Measurements from ENCODE around the gene EVX1. TPM values are rescaled to one million over a fixed set of nuclear protein-coding genes. Genes with fewer than 3 reads are reported as not detected.

EVX1 gene
- total and polyA plus RNA-seq, 2 of the 8 experiments (the other 6 are each of a cell fraction or from before 2014, with no cell fraction given), result not detected

- TF ChIP-seq CHD7 (IDR thresholded peaks at IDR 0.05; ENCODE audit: insufficient replicate concordance, low read length) (no peak), TBP (IDR thresholded peaks at IDR 0.05; ENCODE audit: low read depth, low read length) (no peak)
These were observed 28.8 kb downstream of the EVX1 start (continued) for GRCh38 chr7:27271384-27271783.

Data from H1 (cell line).